ENCODE results near the gene BCAS1. TPM values are rescaled to one million over a fixed set of nuclear protein-coding genes. Genes with fewer than 3 reads are reported as not detected.

Gene BCAS1
- total RNA-seq, 2 experiments from 2014 or later: not detected

GRCh38 chr20:54098047-54098446 is 27.7 kb upstream of the BCAS1 start:
- ChIA-PET CTCF (interaction anchor here (2.0 to 10.3 kb wide), 4 partner anchors 7 to 102 kb away, joined by 10 to 60 read pairs (median 23); no protein-coding TSS in a partner anchor), POLR2A (no interaction called here)
- no peak overlapping the region for H3K4me3 Mint-ChIP-seq
- no peak overlapping the region for H3K27ac Mint-ChIP-seq
- H3K9me3 Mint-ChIP-seq: no peaks in the 10 kb centered on the region
- H3K36me3 Mint-ChIP-seq (ENCODE audit: low read depth): no peaks in the 10 kb centered on the region
- H3K27me3 Mint-ChIP-seq: peaks cover 2% of the 10 kb centered on the region
- no peak for DNase-seq
- no peaks in the 10 kb centered on the region for H3K4me1 Mint-ChIP-seq

- H3K27ac Mint-ChIP-seq: no peak overlapping the region
These were observed 26.8 kb upstream of the BCAS1 start for GRCh38 chr20:54097236-54097529.

GRCh38 chr20:54095824-54096223 is 25.4 kb upstream of the BCAS1 start:
- no peaks in the 10 kb centered on the region for H3K27me3 Mint-ChIP-seq
- DNase-seq: no peak
- ChIA-PET CTCF (interaction anchor here (0.6 to 10.3 kb wide), 10 partner anchors 9 to 552 kb away, joined by 3 to 60 read pairs (median 4); partner anchors contain the start of gene PFDN4), POLR2A (no interaction called here)
- H3K4me3 Mint-ChIP-seq: no peak overlapping the region
- no peak overlapping the region for H3K27ac Mint-ChIP-seq
- H3K4me1 Mint-ChIP-seq: no peaks in the 10 kb centered on the region
- H3K36me3 Mint-ChIP-seq (ENCODE audit: low read depth): no peaks in the 10 kb centered on the region
- H3K9me3 Mint-ChIP-seq: no peaks in the 10 kb centered on the region

More at GRCh38 chr20:54097236-54097529, 26.8 kb upstream of the BCAS1 start:
- ChIA-PET POLR2A (no interaction called here), CTCF (interaction anchor here (0.6 to 10.3 kb wide), 9 partner anchors 8 to 551 kb away, joined by 3 to 60 read pairs (median 5); partner anchors contain the start of gene PFDN4)
- no peaks in the 10 kb centered on the region for H3K36me3 Mint-ChIP-seq (ENCODE audit: low read depth)
- peaks cover 1% of the 10 kb centered on the region for H3K27me3 Mint-ChIP-seq
- no peak overlapping the region for H3K4me3 Mint-ChIP-seq
- H3K4me1 Mint-ChIP-seq: no peaks in the 10 kb centered on the region
- DNase-seq: no peak
- no peaks in the 10 kb centered on the region for H3K9me3 Mint-ChIP-seq

- Mint-ChIP-seq H3K9me3 (no peaks in the 10 kb centered on the region), H3K27me3 (peaks cover 9% of the 10 kb centered on the region), H3K4me3 (no peak overlapping the region), H3K27ac (no peak overlapping the region), H3K4me1 (no peaks in the 10 kb centered on the region), H3K36me3 (ENCODE audit: low read depth) (no peaks in the 10 kb centered on the region)
- DNase-seq: no peak
- ChIA-PET CTCF (interaction anchor here (1.4 to 10.3 kb wide), 4 partner anchors 11 to 553 kb away, joined by 4 to 60 read pairs (median 20); no protein-coding TSS in a partner anchor), POLR2A (no interaction called here)
These were observed 23.8 kb upstream of the BCAS1 start for GRCh38 chr20:54094268-54094580.

GRCh38 chr20:54093423-54094267 is 23.3 kb upstream of the BCAS1 start:
- Mint-ChIP-seq H3K36me3 (ENCODE audit: low read depth) (no peaks in the 10 kb centered on the region), H3K27ac (no peak overlapping the region), H3K9me3 (no peaks in the 10 kb centered on the region), H3K27me3 (peaks cover 12% of the 10 kb centered on the region), H3K4me1 (no peaks in the 10 kb centered on the region), H3K4me3 (no peak overlapping the region)
- no peak for DNase-seq
- POLR2A ChIA-PET: no interaction called here
- CTCF ChIA-PET: interaction anchor here (1.4 to 10.3 kb wide), 5 partner anchors 7 to 554 kb away, joined by 4 to 60 read pairs (median 11); no protein-coding TSS in a partner anchor

- peaks cover 13% of the 10 kb centered on the region for H3K27me3 Mint-ChIP-seq
- no peaks in the 10 kb centered on the region for H3K4me1 Mint-ChIP-seq
- H3K36me3 Mint-ChIP-seq (ENCODE audit: low read depth): no peaks in the 10 kb centered on the region
These were observed 21.6 kb upstream of the BCAS1 start for GRCh38 chr20:54092021-54092420.

GRCh38 chr20:54091120-54091480 is 20.7 kb upstream of the BCAS1 start:
- POLR2A ChIA-PET: no interaction called here
- Mint-ChIP-seq H3K4me1 (no peaks in the 10 kb centered on the region), H3K9me3 (no peaks in the 10 kb centered on the region), H3K27ac (no peak overlapping the region), H3K4me3 (no peak overlapping the region), H3K36me3 (ENCODE audit: low read depth) (no peaks in the 10 kb centered on the region), H3K27me3 (peaks cover 13% of the 10 kb centered on the region)
- no peak for DNase-seq
- CTCF ChIA-PET: interaction anchor here (2.5 to 10.3 kb wide), 3 partner anchors 10 to 108 kb away, joined by 7 to 60 read pairs (median 11); no protein-coding TSS in a partner anchor

More at GRCh38 chr20:54092021-54092420, 21.6 kb upstream of the BCAS1 start:
- ChIA-PET POLR2A (no interaction called here), CTCF (interaction anchor here (2.5 to 10.3 kb wide), 3 partner anchors 9 to 108 kb away, joined by 7 to 60 read pairs (median 11); no protein-coding TSS in a partner anchor)
- Mint-ChIP-seq H3K4me3 (no peak overlapping the region), H3K9me3 (no peaks in the 10 kb centered on the region), H3K27ac (no peak overlapping the region)
- no peak for DNase-seq

- ChIA-PET POLR2A (no interaction called here), CTCF (interaction anchor here (2.5 to 10.3 kb wide), 3 partner anchors 11 to 109 kb away, joined by 7 to 60 read pairs (median 11); no protein-coding TSS in a partner anchor)
- no peaks in the 10 kb centered on the region for H3K36me3 Mint-ChIP-seq (ENCODE audit: low read depth)
- peaks cover 13% of the 10 kb centered on the region for H3K27me3 Mint-ChIP-seq
- H3K27ac Mint-ChIP-seq: no peak overlapping the region
- no peak overlapping the region for H3K4me3 Mint-ChIP-seq
- no peak for DNase-seq
- H3K9me3 Mint-ChIP-seq: no peaks in the 10 kb centered on the region
- H3K4me1 Mint-ChIP-seq: no peaks in the 10 kb centered on the region
These were observed 20.1 kb upstream of the BCAS1 start for GRCh38 chr20:54090230-54091119.

- peaks cover 13% of the 10 kb centered on the region for H3K27me3 Mint-ChIP-seq
- no peaks in the 10 kb centered on the region for H3K9me3 Mint-ChIP-seq
- no peak overlapping the region for H3K27ac Mint-ChIP-seq
- H3K4me1 Mint-ChIP-seq: peaks cover 5% of the 10 kb centered on the region
- no peaks in the 10 kb centered on the region for H3K36me3 Mint-ChIP-seq (ENCODE audit: low read depth)
- no peak for DNase-seq
- no peak overlapping the region for H3K4me3 Mint-ChIP-seq
- ChIA-PET POLR2A (no interaction called here), CTCF (interaction anchor here (10.3 kb wide), 1 partner anchor 17 kb away, joined by 60 read pairs; no protein-coding TSS in a partner anchor)
These were observed 18.0 kb upstream of the BCAS1 start for GRCh38 chr20:54088430-54088829.

- peaks cover 13% of the 10 kb centered on the region for H3K27me3 Mint-ChIP-seq
- no peak overlapping the region for H3K4me3 Mint-ChIP-seq
- POLR2A ChIA-PET: no interaction called here
- H3K9me3 Mint-ChIP-seq: no peaks in the 10 kb centered on the region
- H3K4me1 Mint-ChIP-seq: peaks cover 8% of the 10 kb centered on the region
- CTCF ChIA-PET: no interaction called here
- DNase-seq: no peak
- no peak overlapping the region for H3K27ac Mint-ChIP-seq
- peaks cover under 1% of the 10 kb centered on the region for H3K36me3 Mint-ChIP-seq (ENCODE audit: low read depth)
These were observed 16.2 kb upstream of the BCAS1 start for GRCh38 chr20:54086507-54087039.

GRCh38 chr20:54085910-54086309 is 15.5 kb upstream of the BCAS1 start:
- Mint-ChIP-seq H3K9me3 (peaks cover under 1% of the 10 kb centered on the region), H3K27me3 (peaks cover 13% of the 10 kb centered on the region), H3K36me3 (ENCODE audit: low read depth) (peaks cover 2% of the 10 kb centered on the region), H3K4me3 (no peak overlapping the region), H3K27ac (no peak overlapping the region), H3K4me1 (peaks cover 8% of the 10 kb centered on the region)
- ChIA-PET CTCF (no interaction called here), POLR2A (no interaction called here)
- DNase-seq: no peak

- H3K4me3 Mint-ChIP-seq: no peak overlapping the region
- DNase-seq: no peak
- H3K36me3 Mint-ChIP-seq (ENCODE audit: low read depth): peaks cover 2% of the 10 kb centered on the region
- CTCF ChIA-PET: no interaction called here
- H3K9me3 Mint-ChIP-seq: peaks cover 2% of the 10 kb centered on the region
- peaks cover 10% of the 10 kb centered on the region for H3K4me1 Mint-ChIP-seq
- POLR2A ChIA-PET: no interaction called here
- H3K27ac Mint-ChIP-seq: no peak overlapping the region
- peaks cover 12% of the 10 kb centered on the region for H3K27me3 Mint-ChIP-seq
These were observed 15.0 kb upstream of the BCAS1 start for GRCh38 chr20:54085425-54085824.
